Mammary epithelial cell (primary cell): ENCODE results near the gene C2CD2.

ENCODE experiments used
- EZH2 ChIP-seq: IDR thresholded peaks from 2 replicates; pipeline ENCODE4 v1.6.1; 2012; ENCODE audit warnings: low read length, inconsistent platforms, borderline replicate concordance
- TF ChIP-seq, protein P1 (sequence below), 2 donors: IDR thresholded peaks in 1 of 2; conservative IDR thresholded peaks in 1 of 2; 2 replicates each; pipeline ENCODE4 v1.5.1; 2011 to 2012; ENCODE audit warnings: inconsistent platforms in 2 of 2, low read length in 2 of 2, mild to moderate bottlenecking in 2 of 2, control low read depth in 1 of 2, low read depth in 1 of 2; ENCODE audit not compliant: insufficient read depth in 1 of 2; ENCODE audit errors: extremely low read depth in 1 of 2

DNA sequence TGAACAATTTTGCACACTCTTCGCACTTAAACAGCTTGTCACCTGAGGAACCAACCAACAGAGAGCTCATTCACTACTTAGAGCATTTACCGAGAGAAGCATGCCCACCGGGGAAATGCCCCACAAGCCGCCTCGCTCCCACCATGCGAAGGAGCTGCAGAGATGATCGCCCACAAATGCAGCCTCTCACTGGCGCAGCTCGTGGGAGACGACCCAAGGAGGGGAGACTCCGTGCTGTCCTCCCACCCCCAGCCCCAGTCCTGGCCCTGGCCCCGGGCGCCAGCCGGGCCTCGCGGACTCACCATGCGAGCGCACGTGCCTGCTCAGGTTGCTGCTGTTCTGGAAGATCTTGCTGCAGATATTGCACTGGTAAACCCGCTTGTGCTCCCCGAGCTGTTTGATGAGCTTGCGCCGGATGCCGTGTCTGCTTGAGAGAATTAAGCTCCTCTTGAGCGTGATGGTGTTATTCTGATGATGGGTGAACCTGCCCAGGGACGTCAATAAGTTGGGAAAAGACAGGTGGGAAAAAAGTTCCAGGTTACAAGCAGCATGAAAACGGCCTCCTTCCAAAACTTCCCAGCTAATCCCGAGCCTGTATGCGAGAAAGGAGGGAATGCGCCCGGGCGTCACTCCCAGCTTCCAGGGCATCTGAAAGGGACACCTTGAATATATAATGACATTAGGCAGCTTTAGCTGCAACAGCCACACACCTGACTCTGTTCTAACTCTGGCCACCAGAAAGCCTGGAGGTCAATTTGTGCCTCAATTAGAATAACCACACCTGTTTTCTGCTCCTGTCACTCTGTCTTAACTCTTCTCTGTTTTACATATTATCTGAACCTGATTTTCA, 117.4 kb downstream of the C2CD2 start:
- TF ChIP-seq, protein P1, sequence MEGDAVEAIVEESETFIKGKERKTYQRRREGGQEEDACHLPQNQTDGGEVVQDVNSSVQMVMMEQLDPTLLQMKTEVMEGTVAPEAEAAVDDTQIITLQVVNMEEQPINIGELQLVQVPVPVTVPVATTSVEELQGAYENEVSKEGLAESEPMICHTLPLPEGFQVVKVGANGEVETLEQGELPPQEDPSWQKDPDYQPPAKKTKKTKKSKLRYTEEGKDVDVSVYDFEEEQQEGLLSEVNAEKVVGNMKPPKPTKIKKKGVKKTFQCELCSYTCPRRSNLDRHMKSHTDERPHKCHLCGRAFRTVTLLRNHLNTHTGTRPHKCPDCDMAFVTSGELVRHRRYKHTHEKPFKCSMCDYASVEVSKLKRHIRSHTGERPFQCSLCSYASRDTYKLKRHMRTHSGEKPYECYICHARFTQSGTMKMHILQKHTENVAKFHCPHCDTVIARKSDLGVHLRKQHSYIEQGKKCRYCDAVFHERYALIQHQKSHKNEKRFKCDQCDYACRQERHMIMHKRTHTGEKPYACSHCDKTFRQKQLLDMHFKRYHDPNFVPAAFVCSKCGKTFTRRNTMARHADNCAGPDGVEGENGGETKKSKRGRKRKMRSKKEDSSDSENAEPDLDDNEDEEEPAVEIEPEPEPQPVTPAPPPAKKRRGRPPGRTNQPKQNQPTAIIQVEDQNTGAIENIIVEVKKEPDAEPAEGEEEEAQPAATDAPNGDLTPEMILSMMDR (conservative IDR thresholded peaks at IDR 0.05 in 1 of 2, IDR thresholded peaks at IDR 0.05 in 1 of 2; ENCODE audit: extremely low read depth in 1 of 2, insufficient read depth in 1 of 2, low read depth in 1 of 2, low read length in 2 of 2) = no peak
- no peak for TF ChIP-seq EZH2
